Stomach (tissue), 4 donors: Measurements from ENCODE around the gene TESK2.

ENCODE experiments used
- CTCF ChIP-seq, 7 experiments: fragments of 450-650 bp in 4 of 7; fragments of 200-600 bp in 3 of 7; sonication (generic) in 3 of 7; IDR thresholded peaks; one replicate each; pipeline ENCODE4 v1.5.1; 2016 to 2019; ENCODE audit warnings: antibody characterized with exemption in 7 of 7, control low read depth in 2 of 7, mild to moderate bottlenecking in 1 of 7
- EP300 ChIP-seq: sonication (generic); formaldehyde crosslinking; IDR thresholded peaks from one replicate; pipeline ENCODE4 v1.6.1; 2017; ENCODE audit warnings: antibody characterized with exemption
- POLR2A ChIP-seq, 4 donors: fragments of 450-650 bp; IDR thresholded peaks; one replicate each; pipeline ENCODE4 v1.6.1; 2016; ENCODE audit warnings: antibody characterized with exemption in 4 of 4, control low read depth in 2 of 4, mild to moderate bottlenecking in 1 of 4, moderate library complexity in 1 of 4
- POLR2AphosphoS5 ChIP-seq, 3 donors: sonication (generic); formaldehyde crosslinking; IDR thresholded peaks; one replicate each; pipeline ENCODE4 v1.6.1; 2016; ENCODE audit warnings: antibody characterized with exemption in 3 of 3

- TF ChIP-seq CTCF (IDR thresholded peaks at IDR 0.05), result no peak
- TF ChIP-seq POLR2A (IDR thresholded peaks at IDR 0.05), result no peak
- no peak for TF ChIP-seq EP300
- no peak for TF ChIP-seq POLR2AphosphoS5 (IDR thresholded peaks at IDR 0.05)
These were observed 79.5 kb downstream of the TESK2 start for GRCh38 chr1:45411510-45411899.
